SW480 (cell line): ENCODE measurements around the gene TRPV3.
"Not testable (repeated sequence)": the region's sequence is repeated elsewhere in the genome, so short reads cannot be mapped to it uniquely, and the experiment has no call there.

Source experiments
- DNase-seq: peaks from one replicate; pipeline ENCODE4 v3.0.0-alpha.2; 2016; ENCODE audit warnings: low spot score

The TRPV3 gene

DNA sequence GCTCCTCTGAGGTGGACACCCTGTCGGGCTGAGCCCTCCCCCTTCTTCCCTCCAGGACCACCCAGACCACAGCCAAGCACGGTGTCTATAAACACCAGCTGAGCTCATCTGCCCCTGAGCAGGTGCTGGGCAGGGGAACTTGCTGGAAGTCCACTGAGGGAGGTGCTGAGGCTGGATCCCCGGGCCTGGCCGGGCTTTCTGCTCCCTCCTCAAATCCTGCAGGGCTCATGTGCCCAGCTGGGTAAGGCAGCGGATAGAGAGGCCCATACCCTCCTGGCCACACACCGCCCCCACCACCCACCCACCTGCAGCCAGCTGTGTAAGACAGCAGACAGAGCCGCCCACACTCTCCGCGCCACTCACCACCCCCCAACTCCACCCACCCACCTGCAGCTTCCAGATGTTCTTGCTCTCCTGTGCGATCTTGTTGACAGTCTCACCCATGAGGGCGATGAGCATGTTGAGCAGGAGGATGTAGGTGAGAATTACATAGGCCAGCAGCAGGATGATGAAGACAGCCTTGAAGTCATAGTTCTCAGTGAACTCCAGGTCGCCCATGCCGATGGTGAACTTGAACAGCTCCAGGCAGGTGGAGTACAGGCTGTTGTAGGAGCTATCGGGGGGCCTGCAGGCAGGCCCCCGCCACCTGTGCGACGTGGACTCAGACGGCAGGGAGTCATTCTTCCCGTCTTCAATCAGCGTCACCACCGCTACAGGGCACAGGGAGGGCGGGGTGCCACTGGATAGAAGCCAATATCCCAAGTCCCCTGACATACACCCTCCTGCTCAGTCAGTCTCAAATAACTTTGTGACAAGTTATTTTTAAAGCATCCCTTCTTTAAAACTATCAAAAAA is 15.9 kb upstream of the TRPV3 start:
- no peak for DNase-seq

DNA sequence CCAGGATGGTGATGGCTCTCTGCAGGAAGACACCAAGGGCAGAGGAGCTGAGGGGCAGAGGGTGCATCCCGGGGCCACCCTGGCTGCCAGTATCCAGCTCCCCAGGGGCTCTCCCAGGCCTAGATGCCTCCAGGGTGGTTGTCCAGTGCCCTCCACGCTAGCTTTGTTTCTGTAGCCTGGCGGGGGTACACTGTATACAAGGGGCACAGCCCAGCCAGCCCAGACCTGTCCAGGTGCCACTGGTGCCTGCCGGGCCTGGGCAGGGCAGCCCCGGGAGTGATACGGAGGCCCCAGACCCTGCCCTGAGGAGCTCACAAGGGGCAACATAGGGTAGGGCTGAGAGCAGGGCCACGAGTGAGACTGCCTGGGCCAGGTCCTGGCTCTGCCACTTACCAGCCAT is 14.6 kb upstream of the TRPV3 start:
- no peak for DNase-seq

DNA sequence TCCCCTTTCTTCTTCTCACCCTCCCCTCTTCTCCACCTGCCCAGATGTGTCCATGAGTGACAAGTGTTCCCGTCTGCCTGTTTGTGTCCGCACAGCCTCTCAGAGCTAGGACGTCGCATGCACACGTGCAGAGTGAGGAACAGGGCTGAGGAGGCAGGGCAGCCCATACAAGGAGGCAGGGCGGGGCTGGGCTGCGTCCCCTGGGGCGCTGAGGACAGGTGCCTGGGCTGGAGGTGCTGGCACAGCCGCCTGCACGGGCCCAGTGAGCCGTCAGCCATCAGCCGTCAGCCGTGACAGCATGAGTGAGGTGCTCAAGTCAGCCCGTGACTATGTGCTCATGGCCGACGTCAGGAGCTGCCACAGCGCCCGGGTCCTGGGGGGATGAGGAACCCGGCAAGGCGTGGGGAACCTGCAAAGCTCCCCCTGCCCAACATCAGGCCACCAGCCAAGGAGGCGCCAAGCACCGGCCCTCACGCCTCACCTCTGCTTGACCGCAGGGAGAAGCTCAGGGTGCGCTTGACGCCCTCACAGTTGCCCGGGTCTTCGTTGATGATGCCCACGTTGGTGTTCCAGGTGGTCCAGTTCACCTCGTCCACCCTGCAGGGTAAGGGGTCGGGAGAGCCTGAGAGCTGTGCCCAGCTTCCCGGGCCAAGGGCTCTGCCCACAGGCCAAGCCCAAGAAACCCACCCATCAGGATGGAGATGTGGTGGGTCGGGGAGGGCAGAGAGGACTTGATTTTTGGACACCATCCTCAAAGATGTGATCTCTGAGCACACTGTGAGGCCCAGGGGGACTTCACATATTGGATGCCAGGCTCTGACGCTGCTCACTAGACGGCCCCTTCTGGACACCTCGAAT is 13.7 kb upstream of the TRPV3 start:
- DNase-seq = no peak

DNA sequence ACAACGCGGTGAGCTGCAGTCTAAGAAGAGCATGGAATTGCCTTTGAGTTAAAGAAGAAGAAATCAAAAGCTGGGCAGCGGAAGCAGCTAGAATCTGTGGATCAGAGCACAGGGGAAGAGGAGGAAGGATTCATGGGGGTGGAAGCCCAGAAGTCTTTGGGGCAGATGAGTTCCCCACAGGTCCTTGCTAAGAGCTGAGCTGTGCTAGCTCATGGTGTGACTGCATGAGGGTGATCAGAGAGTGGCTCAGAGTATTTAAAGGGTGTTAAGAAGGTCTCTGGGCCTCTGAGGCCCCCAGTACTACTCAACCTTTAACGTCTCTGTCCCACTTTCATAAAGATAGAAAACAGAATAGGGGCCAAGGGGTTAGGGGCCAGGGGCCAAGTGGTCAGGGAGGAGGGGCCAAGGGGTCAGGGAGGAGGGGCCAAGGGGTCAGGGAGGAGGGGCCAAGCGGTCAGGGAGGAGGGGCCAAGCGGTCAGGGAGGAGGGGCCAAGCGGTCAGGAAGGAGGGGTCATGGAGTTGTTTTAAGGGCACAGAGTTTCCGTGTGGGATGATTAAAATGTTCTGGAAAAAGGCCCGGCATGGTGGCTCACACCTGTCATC is 12.0 kb upstream of the TRPV3 start:
- no peak for DNase-seq

DNA sequence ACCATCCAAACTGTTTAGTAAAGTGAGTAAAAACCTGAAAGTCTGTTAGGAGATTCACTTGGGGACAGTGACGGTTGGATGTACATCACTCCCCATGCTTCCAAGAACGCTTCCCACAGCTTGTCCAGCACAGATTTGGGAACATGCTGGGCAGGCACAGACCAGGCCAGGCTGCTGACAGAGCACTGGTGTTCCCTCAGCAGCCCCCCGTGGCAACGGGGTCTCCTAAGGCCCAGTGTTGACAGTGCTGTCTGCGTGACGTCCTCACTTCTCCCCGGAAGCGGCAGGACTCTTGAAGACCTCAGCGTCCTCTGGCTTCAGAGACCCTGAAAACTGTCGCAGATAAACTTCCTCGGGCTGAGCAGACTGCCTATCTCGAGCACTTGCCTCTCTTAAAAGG is 8.9 kb upstream of the TRPV3 start:
- no peak for DNase-seq

DNA sequence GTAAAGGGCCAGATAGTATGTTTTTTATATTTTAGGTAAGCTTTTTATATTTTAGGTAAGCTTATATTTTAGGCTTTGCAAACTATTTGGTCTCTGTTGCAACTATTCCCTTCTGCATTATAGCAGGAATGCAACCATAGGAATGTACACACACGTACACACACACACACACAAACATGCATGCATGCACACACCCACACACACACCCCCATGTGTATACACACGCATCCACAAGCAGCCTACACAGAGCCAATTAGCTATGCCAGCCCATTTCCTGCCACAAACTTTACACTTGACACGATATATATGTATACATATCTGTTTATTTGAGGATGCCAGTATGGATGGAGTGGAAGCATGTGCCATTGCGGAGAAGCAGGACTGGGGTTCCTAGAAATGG is 7.5 kb upstream of the TRPV3 start:
- DNase-seq = no peak

DNA sequence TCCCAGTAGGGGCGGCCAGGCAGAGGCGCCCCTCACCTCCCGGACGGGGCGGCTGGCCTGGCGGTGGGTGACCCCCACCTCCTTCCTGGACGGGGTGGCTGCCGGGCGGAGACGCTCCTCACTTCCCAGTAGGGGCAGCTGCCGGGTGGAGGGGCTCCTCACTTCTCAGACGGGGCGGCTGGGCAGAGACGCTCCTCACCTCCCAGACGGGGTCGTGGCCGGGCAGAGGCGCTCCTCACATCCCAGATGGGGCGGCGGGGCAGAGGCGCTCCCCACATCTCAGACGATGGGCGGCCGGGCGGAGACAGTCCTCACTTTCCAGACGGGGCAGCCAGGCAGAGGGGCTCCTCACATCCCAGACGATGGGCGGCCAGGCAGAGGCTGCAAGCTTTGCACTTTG is 6.6 kb upstream of the TRPV3 start:
- not testable (repeated sequence) for DNase-seq

DNA sequence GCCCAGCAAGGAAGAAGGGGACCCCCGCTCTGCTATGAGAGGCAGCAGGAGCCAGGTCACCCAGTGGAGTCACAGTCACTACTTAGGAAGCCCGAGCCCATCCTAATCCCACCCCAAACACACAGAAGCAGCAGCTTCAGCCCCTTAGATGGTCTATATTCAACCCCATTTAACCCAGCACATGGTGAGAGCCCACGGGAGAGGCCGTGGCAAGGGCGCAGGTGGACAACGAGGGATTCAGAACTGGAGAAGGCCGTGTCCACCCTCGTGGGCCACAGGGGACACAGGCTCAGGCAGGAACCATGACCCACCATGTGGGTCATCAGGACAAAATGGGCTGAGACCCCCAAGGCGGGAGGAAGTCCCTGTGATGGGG is 1.6 kb upstream of the TRPV3 start:
- no peak for DNase-seq

DNA sequence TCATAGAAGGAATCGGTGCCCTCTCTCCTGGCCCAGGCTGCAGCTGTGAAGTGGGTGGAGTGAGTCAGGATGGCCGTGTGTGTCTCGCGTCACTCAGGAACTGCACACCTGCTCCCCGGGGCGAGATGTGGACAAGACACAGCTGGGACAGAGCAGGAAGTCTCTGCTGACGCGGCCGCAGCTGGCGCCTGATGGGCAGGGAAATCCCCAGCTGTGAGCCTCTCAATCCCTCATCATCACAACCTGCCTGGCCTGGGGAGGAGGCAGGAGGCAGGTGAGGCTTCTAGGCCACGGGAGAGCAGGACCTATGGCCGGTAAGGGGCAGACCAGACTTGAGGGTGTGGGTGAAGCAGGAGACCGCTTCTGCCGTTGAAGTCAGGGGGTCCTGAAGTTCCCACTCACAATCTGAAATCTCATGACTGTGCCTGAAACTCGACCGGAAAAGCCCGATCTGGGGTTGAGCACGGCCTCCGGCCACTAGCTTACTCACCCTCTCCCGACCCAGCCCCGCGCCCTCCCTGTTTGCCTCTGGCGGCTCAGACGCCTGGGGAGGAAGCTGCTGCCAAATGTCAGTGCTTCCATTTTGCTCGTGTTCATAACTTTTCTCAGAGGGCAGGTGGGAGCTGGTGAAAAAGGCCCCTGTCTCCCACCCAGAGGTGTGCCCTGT is 1.1 kb upstream of the TRPV3 start:
- peak; percentile 41 for DNase-seq

DNA sequence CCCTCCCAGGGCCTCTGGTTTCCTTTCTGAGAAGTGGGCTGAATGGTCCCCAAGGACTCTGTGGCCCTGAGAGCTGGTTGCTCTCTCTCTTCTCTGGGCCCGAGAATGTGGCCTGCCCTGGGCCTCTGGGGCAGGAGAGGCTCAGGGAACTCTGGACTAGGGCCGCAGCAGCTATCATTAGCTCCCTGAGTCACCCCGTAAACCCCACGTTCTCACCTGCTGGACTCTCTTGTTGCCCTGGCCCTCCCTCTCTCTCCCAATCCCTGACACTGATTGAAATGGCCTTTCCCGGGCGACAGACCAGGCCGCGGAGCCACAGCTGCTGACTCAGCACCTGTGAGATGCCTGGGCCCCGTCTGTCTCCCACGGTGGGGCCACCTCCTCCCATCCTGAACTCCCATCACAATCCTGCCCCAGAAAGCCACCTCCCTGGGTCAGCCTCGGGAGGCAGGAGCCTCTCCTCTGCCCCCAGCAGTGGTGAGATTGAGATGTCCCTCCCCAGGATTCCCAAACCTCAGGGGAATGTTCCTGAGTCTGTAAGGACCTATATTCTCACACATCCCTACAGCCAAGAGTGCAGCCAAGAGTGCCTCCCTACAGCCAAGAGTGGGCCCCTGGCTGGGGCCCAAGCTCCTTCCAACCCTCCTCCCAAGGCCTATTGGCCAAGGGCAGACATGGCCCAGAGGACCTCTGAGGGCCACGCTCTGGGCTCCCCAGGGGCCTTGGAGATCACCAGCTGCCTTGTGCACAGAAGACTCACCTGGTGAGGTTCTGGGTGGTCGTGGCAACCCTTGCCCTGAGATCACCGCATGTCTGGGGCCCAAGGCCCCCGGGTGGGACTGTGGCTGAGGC is 470 bp downstream of the TRPV3 start:
- no peak for DNase-seq

DNA sequence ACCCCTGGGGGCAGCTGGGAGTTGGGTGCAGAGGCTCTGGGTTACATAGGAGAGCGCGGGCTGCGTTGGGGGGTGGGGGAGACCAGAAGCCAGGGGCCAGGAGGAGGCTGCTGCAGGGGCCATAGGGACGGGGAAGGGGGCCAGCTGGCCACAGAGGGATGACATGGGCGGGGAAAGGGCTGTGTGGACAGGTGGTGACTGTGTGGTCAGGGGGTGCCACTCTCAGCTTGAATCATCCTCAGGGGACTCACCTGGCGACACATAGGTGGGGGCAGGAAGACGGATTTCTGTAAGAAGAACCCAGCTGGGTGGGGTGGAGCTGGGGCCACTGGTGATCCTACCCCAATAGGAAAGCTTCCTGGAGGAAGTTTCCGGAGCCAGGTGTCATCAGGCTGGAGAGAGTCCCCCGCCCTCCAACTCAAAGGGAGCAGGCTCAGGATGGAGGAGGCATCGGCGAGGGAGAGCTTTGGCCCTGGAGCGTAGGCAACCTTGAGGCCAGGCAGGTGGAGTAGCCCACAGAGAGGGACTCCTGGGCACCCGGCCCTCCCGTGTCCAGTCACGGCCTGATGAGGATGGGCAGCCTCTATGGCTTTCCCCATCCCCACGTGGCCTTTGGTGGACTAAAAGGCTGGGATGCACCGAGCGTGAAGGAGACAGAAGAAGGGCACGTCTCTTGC is 1.2 kb downstream of the TRPV3 start:
- no peak for DNase-seq

DNA sequence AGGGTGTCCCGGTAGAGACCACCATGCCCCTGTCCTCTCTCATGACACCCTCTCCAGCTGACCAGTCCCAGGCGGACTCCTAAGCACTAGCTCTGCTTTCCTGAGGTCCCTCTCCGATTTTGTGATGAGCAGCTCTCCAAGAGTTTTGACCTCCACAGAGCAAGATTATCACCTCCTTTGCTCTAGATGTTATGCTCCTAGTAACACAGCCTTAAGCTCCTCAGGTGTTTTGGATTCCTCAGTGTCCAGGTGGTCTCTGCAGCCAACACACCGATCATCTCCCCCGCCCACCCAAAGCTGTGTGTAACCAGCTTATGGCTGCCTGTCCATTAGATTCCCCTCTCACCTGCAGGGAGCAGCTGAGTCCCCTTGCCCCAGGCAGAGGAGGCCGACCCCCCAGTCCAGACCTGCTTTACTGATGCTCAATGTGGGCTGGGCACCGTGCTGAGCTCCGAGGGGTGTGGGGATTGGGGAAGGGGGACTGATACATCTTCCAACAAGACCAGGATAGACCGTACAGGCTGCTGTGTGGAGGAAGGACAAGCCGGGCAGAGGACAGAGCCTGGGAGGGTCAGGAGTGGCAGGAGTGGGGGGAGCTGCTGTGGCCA is 2.3 kb downstream of the TRPV3 start:
- DNase-seq = no peak

DNA sequence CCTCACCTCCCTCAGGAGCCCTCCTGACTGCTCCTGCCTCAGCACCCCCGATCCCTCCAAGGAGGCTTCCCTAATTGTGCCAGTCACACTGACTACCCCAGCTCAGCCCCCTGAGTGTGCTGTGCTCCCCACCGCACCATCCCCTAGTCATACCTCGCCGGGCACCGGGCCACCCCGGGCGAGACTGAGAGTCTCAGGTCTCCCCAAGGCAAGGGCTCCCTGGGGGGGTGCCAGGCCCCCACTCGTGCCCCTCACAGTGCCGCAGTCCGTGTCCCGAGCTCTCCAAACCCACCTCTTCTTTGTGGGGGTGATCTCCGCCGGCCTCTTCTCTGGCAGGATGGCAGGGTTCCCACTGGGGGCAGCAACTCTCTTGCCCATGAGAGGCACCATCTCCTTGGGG is 3.2 kb downstream of the TRPV3 start:
- no peak for DNase-seq

DNA sequence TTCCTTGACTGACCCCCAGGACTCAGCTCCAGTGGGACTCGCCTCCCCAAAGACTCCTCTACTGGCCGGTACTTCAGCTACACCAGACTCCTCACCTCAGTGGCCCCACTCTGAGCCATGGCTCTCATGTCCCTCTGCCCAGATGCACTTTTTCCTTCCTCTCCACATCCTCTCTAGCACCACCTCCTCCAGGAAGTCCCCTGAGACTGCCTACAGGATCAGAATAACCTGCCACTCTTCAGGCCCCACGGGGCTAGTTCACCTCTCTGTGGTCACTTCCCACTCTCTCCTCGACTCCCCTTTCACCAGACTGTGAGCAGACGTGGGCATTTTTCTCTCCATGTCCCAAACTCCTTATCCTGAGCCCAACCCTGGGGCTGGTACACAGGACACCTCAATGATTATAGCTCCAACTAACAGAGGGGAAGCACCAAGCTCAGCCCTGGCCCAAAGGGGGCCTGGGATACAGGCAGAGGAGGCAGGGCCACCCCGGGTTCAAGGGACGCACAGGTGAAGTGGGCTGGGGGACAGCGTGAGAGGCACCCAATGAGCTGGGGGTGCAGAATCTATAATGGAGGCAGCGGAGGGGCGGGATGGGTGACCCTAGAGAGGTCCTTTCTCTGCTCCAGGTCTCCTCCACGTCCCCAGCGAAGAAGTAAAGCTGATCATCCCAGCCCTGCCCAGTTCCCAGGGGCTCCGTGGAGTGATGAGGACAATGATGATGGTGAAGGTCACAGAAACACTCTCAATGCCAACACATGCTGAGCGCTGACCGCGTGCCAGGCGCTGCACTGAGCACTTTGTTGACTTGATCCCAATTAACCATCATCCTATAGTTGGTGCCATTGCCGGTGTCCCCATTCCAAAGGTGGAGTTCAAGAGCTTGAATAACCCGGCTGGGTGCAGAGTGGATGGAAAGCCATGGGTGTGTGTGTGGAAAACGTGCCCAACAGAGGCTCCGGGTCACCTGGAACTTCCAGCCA is 3.9 kb downstream of the TRPV3 start:
- no peak for DNase-seq

DNA sequence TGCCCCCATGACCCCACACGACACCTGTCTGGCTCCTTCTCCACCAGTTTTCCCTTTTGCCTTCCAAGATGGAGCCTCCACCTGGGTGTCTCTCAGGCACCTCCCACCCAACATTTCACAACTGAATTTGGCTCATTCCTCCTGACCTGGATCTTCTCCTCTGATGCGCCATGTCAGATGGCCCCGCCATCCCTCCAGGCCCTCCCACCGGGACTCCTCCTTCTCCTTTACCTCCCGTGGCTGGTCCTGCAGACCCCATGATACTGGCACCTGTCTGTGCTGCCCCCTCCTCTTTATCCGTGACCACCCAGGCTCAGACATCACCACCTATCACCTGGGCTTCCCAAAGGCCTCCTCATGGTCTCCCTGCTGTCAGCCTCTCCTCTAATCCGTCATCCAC is 4.7 kb downstream of the TRPV3 start:
- DNase-seq = no peak

DNA sequence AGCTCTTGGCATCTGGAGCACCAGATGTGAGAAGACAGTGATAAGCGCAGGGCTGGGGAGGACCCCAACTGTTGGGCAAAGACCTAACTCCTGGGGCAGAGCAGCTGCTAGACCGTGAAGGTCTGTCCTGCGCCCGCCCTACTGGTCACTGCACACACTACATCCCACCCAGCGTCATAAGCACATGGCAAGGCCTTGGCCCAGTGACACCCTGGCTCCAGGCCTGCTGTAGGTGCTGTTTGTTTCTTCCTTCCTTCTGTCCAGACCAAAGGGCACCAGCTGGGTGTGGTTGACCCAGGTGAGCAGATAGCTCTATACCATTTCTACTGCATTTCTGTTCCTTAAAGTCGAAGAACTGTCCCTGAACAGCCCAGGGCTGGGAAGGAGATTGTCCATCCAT is 6.4 kb downstream of the TRPV3 start:
- DNase-seq = no peak

DNA sequence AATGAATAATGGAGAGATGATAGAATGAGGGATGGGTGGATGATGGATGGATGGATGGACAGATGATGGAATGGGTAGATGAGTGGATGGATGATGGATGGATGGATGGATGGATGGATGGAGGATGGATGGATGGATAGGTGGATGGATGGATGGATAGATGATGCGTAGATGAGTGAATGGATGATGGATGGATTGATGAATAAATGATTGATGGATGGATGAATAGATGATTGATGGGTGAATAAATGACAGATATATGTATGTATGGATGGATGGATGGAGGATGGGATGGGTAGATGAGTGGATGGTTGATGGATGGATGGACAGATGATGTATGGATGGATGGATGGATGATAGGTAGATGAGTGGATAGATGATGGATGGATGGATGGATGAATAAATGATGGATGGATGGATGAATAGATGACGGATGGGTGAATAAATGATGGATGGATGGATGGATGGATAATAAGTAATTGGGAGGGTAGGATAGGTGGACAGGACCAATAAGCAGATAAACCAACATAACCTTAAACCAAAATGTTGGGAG is 7.9 kb downstream of the TRPV3 start:
- no peak for DNase-seq

DNA sequence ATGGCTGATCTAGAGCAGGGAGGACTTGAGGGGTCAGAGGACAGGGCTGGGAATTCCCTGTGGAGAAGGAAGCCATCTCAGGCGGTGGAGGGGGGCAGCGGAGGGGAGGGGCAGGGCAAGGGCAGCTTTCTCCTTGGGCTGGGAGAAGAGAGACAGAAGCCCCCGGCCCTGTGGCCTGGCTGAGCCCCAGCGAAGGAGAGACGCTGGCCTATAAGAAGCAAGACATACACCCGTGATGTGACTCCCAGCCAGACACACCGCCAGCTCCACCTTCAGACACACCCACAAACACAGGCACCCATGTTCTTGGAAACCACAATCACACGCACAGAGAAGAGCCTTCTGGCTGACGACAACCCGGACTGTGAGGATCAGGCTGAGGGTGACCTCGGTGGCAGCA is 10.0 kb downstream of the TRPV3 start:
- no peak for DNase-seq

DNA sequence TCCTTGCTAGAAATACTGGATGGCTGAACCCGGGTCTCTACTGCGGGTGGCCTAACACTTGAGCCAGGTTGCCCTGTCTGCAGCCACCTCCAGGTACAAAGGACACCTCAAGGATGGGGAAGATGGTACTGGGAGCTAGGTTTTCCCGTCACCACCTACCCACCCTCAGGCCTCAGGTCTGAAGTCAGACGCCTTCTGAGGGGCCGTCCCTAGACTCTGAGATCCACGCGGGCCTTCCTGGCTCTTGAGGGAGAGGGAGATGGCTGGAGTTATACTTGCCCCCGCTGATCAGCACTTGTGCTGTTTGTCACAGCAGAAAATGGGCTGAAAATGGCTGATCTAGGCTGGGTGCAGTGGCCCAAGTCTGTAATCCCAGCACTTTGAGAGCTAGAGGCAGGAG is 10.6 kb downstream of the TRPV3 start:
- DNase-seq = no peak
